GM12872 (cell line): ENCODE measurements around the gene SULT4A1.

Experiments used
- TF ChIP-seq, protein P1 (sequence below): IDR thresholded peaks from 3 replicates; pipeline ENCODE4 v1.5.1; 2011; ENCODE audit warnings: low read depth, mild to moderate bottlenecking, low read length, moderate library complexity; ENCODE audit not compliant: insufficient read depth

SULT4A1 gene

DNA sequence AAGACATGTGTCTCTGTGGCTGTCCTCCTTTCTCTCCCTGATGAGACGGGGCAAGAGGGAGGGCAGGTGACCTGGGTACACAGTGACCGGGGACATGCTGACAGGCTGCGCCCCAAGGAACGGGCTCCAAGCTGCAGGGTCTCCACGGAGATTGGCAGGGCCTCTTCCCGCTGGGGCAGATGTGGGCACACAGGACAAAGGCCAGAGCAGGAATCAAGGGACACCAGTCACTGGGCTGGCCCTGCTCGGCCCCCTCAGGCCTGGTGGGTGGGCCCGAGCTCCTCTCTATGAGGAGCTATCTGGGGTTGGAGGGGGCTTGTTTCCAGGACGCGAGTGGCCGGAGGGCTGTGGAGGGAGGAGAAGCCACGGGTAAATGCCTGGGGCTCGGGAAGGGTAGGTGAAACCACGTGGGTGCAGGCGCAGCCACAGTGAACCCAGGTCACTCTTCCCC lies 18.3 kb upstream of the SULT4A1 start:
- TF ChIP-seq, protein P1, sequence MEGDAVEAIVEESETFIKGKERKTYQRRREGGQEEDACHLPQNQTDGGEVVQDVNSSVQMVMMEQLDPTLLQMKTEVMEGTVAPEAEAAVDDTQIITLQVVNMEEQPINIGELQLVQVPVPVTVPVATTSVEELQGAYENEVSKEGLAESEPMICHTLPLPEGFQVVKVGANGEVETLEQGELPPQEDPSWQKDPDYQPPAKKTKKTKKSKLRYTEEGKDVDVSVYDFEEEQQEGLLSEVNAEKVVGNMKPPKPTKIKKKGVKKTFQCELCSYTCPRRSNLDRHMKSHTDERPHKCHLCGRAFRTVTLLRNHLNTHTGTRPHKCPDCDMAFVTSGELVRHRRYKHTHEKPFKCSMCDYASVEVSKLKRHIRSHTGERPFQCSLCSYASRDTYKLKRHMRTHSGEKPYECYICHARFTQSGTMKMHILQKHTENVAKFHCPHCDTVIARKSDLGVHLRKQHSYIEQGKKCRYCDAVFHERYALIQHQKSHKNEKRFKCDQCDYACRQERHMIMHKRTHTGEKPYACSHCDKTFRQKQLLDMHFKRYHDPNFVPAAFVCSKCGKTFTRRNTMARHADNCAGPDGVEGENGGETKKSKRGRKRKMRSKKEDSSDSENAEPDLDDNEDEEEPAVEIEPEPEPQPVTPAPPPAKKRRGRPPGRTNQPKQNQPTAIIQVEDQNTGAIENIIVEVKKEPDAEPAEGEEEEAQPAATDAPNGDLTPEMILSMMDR, result no peak

DNA sequence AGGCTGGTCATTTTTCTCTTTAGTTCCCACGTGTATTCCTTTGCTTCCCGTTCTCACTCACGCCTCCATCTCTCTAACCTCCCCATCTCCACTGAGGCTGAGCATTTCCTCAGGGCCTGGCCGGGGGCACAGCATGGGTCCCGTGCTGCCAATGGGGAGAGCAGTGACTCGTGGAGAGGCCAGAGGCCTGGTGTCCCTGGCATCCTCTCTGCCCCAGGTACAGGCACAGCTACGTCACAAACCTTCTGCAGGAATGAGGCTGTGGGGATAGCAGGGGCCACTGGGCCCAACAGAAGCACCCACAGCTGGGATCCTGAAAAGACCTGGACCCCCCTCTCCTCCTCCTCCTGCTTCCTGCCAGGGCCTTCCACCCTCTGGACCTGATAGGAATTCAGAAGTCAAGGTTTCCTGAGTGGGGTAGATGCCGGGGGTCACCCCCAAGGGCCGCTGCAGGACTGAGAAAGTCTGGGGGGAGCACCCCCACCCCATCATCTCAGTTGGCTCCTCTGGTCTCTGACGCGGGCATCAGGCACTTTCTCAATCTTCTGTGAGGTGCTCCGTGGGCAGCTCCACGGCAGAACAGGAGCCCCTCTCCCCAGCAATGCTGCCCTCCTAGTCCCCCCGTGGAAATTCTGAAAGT lies 17.7 kb upstream of the SULT4A1 start:
- TF ChIP-seq, protein P1, result no peak

DNA sequence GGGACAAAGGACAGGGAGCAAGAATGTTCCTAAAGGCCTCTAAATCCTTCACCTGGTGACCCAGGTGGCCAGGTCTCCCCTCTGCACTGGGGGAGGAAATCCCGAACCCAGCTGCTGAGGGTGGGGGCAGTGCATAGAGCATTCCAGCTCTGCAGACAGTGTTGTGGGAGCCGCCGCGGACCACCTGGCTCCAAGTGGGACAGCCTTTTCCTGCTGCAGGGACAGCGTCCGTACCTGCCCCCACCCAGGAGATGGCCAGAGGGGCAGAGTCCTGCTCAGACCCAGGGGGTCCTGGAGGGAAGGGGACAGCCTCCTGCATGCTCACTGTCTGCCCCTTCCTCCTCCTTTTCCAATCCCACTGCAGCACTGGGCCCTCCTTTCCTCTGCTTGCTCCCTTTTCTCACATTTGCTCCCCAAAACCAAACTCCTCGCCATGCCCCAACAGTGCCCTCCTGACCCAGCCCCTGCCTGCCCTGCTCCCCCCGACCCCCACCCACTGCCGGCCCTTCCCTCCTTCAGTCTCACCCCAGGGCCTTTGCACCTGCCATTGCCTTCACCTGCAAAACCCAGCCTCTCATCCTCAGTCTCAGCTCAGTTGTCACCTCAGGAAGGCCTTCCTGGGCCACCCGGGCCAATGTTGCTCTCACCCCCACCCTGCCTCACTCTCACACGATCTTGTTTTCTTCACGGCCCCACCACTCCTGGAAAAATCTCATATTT lies 16.7 kb upstream of the SULT4A1 start:
- TF ChIP-seq, protein P1, result no peak

DNA sequence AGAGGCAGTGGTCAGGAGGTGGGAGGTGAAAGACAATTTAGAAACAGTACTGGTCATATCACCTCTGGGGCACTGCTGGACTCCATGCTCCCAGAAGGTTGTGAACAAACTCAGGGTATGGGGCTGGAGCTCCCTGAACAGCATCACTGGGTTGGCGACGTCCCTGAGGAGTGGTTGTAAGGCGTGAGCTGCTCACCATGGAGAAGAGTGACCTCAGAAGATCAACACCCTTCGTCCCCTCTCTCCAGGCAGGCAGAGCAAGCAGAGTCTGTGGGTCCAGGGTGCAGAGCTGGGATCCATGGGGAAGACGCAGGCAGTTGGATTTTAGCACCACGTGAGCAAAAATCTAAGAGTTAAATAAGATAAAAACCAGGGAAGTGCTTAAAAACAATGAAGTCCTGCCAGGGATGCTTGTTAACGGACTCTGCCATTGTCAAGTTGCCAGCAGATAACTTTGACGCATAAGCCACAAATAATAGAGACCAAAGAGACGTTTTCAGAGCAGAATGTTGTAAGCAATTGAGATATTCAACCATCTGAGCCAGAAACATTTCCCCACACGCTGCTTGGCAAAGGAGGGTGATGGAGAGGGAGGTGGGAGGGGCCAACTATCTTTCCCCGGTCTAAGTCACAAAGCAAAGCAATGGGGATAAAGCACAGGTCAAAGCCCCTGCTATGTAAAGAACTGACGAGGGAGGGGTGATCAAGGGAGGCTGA lies 15.9 kb upstream of the SULT4A1 start:
- TF ChIP-seq, protein P1, result no peak

DNA sequence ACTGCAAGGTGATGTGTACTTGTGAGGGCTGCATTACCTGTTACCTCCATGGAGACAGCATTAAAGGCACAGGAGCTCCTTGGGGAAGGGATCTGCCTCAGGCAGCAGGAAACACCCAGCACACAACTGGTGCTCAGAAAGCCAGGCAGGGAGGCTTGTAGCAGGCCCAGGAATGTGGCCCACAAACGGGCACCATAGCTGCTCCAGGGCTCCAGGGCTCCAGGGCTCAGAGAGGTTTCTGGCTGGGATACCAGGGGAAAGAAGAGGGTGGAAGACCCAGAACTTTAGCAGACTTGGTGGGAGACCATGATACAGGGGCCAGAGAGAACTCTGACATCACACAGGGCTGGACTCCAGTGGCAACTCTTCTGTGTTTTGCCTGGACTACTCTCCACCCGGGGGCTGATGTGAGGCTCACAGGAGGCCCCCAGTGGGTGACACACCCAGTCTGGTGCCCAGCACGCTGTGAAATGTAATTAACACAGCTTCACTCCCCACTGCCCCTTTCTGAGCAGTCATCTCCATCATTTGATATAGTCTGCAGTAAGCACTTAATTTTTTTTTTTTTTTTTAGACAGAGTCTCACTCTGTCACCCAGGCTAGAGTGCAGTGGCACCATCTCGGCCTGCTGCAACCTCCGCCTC lies 14.7 kb upstream of the SULT4A1 start:
- TF ChIP-seq, protein P1, result no peak

DNA sequence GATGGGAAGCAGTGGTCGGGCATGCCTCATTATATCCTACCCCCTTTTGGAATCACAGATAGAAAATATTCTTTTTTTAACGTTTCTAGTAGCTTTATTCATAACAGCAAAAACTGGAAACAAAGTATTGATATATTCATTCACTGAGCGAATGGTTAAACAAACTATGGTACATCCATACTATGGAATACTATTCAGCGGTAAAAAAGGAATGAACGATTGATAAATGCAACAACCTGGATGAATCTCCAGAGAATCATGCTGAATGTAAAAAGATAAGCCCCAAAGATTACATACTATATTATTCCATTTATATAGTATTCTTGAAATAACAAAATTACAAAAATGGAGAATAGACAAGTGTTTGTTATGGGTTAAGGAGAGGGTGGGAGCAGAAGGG lies 7.5 kb upstream of the SULT4A1 start:
- TF ChIP-seq, protein P1, result no peak
